Heart left ventricle (tissue), 16 donors: ENCODE data around the gene BICC1. TPM values are rescaled to one million over a fixed set of nuclear protein-coding genes. Genes with fewer than 3 reads are reported as not detected.

ENCODE experiments used
- ATAC-seq, 4 donors: fragments of 200-7000 bp; cut with Tn5 transposase; one replicate each; pipeline ENCODE4 v1.9.1; 2020 to 2022; ENCODE audit warnings: moderate library complexity in 4 of 4, mild to moderate bottlenecking in 3 of 4, moderate number of reproducible peaks in 1 of 4
- DNase-seq, 5 donors: peaks; one replicate each; pipeline ENCODE4 v3.0.0-alpha.2; 2020
- H3K27ac ChIP-seq, 12 donors: fragments of 200-600 bp; sonication (generic) in 4 of 12; one replicate each; pipeline versions ENCODE4 v1.5.0 to v1.8.0; 2016 to 2022; ENCODE audit warnings: mild to moderate bottlenecking in 2 of 12
- H3K27me3 ChIP-seq, 9 donors: fragments of 200-600 bp; sonication (generic) in 2 of 9; one replicate each; pipeline versions ENCODE4 v1.5.1 to v1.8.0; 2016 to 2022; ENCODE audit warnings: mild to moderate bottlenecking in 3 of 9
- H3K36me3 ChIP-seq, 9 donors: fragments of 200-600 bp; sonication (generic) in 2 of 9; one replicate each; pipeline versions ENCODE4 v1.5.0 to v1.8.0; 2018 to 2022; ENCODE audit warnings: mild to moderate bottlenecking in 2 of 9
- H3K4me1 ChIP-seq, 12 donors: fragments of 200-600 bp; sonication (generic) in 4 of 12; one replicate each; pipeline versions ENCODE4 v1.5.0 to v1.8.0; 2016 to 2022; ENCODE audit warnings: mild to moderate bottlenecking in 3 of 12
- H3K4me3 ChIP-seq, 12 donors: fragments of 200-600 bp; sonication (generic) in 4 of 12; one replicate each; pipeline versions ENCODE4 v1.5.0 to v1.8.0; 2017 to 2022; ENCODE audit warnings: mild to moderate bottlenecking in 9 of 12, moderate library complexity in 4 of 12
- H3K9me3 ChIP-seq, 12 donors: fragments of 200-600 bp; sonication (generic) in 4 of 12; one replicate each; pipeline versions ENCODE4 v1.5.0 to v1.8.0; 2016 to 2022; ENCODE audit warnings: mild to moderate bottlenecking in 1 of 12
- POLR2A ChIP-seq, 2 donors: fragments of 450-650 bp; IDR thresholded peaks; one replicate each; pipeline ENCODE4 v1.6.1; 2017; ENCODE audit warnings: antibody characterized with exemption in 2 of 2, mild to moderate bottlenecking in 2 of 2, moderate library complexity in 2 of 2
- WGBS, 4 donors: extraction: QIAGEN DNeasy Blood & Tissue Kit in 2 of 4; methylation state at CpG; one replicate each; pipeline versions ENCODE4 v1.1.5 to v1.1.7; 2013 to 2018; 5-methylcytosine and 5-hydroxymethylcytosine counted together
- intact Hi-C, 10 donors: fragments of 100-400 bp; cut with DNase I; formaldehyde crosslinking; loops; one replicate each; pipeline versions ENCODE4 v1.11.1 to v1.14.2; 2022
- polyA plus RNA-seq, 2 donors: library from polyadenylated mRNA; stranded (reverse); fragments of 200-250 nt; gene quantifications; one replicate each; pipeline ENCODE4 v1.2.3, GENCODE V29; 2013
- total RNA-seq, 9 donors: library from RNA; depleted of rRNA in 2 of 9; stranded (reverse); fragments of >200 nt in 2 of 9; fragmentation: NEBNext Ultra II Directional in 3 of 9; extraction: Animal tissue kit (Norgen Biotek cat#: 25700) in 3 of 9; gene quantifications; one replicate each; pipeline versions ENCODE4 v1.1.0 to v1.2.4, GENCODE V29; 2016 to 2023
- TF ChIP-seq, protein P1 (sequence below), 12 donors: fragments of 200-600 bp; sonication (generic) in 4 of 12; IDR thresholded peaks; one replicate each; pipeline versions ENCODE4 v1.5.0 to v1.8.0; 2018 to 2022; ENCODE audit warnings: antibody characterized with exemption in 12 of 12, mild to moderate bottlenecking in 5 of 12
- donor health status: ischemic (EF 13 %, LVEDD 7.1; RV severe dilation, severe dysfunction).
- donor health status: healthy with polysubstance abuse.
- donor health status: DM: no; HTN: yes; CAD: no.
- donor health status: DM: no; HTN: no; CAD: no.
- donor health status: ischemic (EF 25% LVEDD 6.9; RV normal size, moderate dysfunction).
- donor health status: ischemic (EF 25% LVEDD 5.7; RV mildly dilated, moderate dysfunction).
- donor health status: healthy.
- donor health status: DM: yes; HTN: yes; CAD: no.
- donor health status: ischemic (EF 35%, LVEDD 5.7; RV mildly dilated, moderate dysfunction).
- donor health status: nonischemic (EF 11% LVEDD 7.7; RV severe dilation, severe dysfunction).
- donor health status: DM: yes; HTN: yes; CAD: no.
- donor health status: PGD.
- donor health status: ischemic (EF 29% LVEDD 5.4; RV normal size, mild dysfunction).
- donor health status: nonischemic (EF 23%, LVEDD 6.1; RV moderate dilation, normal function).

Gene BICC1
- total and polyA plus RNA-seq, 11 donors, result 1.6 to 18.7 (median 4.8) TPM

DNA sequence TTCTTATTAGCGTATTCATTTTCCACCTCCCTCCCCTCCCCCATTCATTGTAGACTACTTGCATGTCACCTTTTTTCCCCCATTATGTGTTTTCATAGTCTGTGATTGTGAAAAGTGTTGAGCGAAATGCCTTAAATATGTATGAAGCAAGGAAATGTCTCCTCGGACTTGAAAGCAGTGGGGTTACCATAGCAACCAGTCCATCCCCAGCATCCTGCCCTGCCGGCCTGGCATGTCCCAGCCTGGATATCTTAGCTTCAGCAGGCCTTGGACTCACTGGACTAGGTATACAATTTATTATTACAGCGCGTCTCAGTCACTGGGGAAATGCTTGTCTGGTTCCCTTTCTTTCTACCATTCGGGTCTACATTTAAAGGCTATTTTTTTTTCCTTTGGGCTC, 283.6 kb downstream of the BICC1 start:
- intact Hi-C loops, result no loop called here
- H3K4me3 ChIP-seq, result no peak overlapping the region
- ATAC-seq (no peak), DNase-seq (no peak)
- TF ChIP-seq, protein P1, sequence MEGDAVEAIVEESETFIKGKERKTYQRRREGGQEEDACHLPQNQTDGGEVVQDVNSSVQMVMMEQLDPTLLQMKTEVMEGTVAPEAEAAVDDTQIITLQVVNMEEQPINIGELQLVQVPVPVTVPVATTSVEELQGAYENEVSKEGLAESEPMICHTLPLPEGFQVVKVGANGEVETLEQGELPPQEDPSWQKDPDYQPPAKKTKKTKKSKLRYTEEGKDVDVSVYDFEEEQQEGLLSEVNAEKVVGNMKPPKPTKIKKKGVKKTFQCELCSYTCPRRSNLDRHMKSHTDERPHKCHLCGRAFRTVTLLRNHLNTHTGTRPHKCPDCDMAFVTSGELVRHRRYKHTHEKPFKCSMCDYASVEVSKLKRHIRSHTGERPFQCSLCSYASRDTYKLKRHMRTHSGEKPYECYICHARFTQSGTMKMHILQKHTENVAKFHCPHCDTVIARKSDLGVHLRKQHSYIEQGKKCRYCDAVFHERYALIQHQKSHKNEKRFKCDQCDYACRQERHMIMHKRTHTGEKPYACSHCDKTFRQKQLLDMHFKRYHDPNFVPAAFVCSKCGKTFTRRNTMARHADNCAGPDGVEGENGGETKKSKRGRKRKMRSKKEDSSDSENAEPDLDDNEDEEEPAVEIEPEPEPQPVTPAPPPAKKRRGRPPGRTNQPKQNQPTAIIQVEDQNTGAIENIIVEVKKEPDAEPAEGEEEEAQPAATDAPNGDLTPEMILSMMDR (IDR thresholded peaks at IDR 0.05), result no peak
- TF ChIP-seq POLR2A (IDR thresholded peaks at IDR 0.05), result no peak
- peaks cover 0 to 15% (median 0%) of the 10 kb centered on the region in 12 donors for H3K4me1 ChIP-seq
- no peaks in the 10 kb centered on the region for H3K27me3 ChIP-seq
- H3K27ac ChIP-seq, result no peak overlapping the region
- WGBS, 4 donors, result 78 to 86% (median 80%) methylated on average over 7 of the region's 7 CpGs
- no peaks in the 10 kb centered on the region for H3K9me3 ChIP-seq
- peaks cover 0 to 40% (median 0%) of the 10 kb centered on the region in 9 donors for H3K36me3 ChIP-seq

DNA sequence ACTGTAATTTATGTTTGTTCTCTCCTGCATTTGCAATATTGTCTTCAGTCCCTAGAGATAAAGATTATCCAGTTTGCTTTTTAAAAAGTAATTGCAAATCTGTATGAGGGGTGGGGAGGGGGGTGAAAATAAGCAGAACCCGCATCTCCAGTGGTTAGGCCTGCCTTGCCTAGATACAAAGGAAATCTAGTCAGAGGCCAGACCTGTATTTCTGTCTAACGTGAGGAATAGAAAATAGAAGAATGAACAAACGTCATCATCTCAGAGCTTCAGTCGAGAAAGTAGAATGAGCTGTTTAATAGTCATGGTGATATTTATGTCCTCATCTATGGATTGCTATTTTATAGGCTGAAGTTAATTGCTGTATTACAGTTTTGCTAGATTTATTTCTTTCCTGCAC, 284.2 kb downstream of the BICC1 start:
- H3K4me1 ChIP-seq, result peaks cover 0 to 15% (median 0%) of the 10 kb centered on the region in 12 donors
- H3K27me3 ChIP-seq, result no peaks in the 10 kb centered on the region
- DNase-seq (no peak), ATAC-seq (no peak)
- intact Hi-C loops, result no loop called here
- H3K36me3 ChIP-seq, result peaks cover 0 to 46% (median 0%) of the 10 kb centered on the region in 9 donors
- TF ChIP-seq, protein P1 (IDR thresholded peaks at IDR 0.05), result no peak
- no peak for TF ChIP-seq POLR2A (IDR thresholded peaks at IDR 0.05)
- no peak overlapping the region for H3K4me3 ChIP-seq
- H3K27ac ChIP-seq, result no peak overlapping the region
- H3K9me3 ChIP-seq, result no peaks in the 10 kb centered on the region
- 36 to 69% (median 48%) methylated on average over 4 of the region's 4 CpGs for WGBS, 4 donors

DNA sequence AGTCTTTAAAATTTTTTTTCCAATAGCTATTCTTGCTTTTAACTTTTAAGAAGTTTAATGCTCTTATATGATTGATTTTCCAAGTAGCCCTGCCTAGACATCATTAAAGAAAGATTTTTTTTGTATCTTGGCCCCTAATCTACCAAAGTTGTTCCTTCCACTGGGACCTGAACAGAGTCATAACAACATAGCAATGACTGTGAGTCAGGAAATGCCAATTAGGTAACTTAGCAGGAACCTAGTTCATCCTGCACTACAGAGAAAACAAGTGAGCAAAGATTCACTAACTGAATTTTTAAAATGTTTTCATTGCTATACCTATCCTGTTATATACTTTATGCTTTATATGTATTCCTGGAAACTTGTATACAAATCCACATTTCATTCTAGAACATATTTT, 284.7 kb downstream of the BICC1 start:
- Histone ChIP-seq H3K27me3 (no peaks in the 10 kb centered on the region), H3K27ac (no peak overlapping the region), H3K4me3 (no peak overlapping the region), H3K4me1 (peaks cover 0 to 15% (median 0%) of the 10 kb centered on the region in 12 donors), H3K36me3 (peaks cover 0 to 51% (median 0%) of the 10 kb centered on the region in 9 donors), H3K9me3 (no peaks in the 10 kb centered on the region)
- ATAC-seq (no peak), DNase-seq (no peak)
- TF ChIP-seq, protein P1 (IDR thresholded peaks at IDR 0.05), result no peak
- intact Hi-C loops, result no loop called here

DNA sequence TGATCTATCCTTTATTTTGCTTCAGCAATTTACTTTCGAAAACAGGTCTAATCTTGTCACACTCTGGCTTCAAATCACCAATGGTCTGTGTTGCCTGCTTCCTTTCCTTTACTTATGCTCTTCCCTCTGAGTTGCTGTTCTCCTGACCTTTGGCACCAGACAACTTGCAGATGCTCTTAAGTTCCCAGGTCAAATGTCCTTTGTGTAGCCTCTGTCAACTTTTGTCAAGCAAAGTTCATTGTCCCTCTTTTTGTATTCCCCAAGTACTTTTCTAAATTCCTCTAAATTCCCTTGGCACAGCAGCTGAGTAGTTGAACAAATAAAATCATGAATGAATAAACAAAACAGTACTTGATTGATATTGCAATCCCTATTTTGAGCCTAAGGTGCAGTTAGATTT, 289.4 kb downstream of the BICC1 start:
- WGBS, 4 donors, result 64 to 80% (median 71%) methylated on average over 1 of the region's 1 CpG

More for the DNA sequence above, 289.4 kb downstream of the BICC1 start:
- intact Hi-C loops, result no loop called here
- H3K4me1 ChIP-seq, result peaks cover 0 to 7% (median 0%) of the 10 kb centered on the region in 12 donors
- no peak overlapping the region for H3K27ac ChIP-seq
- H3K27me3 ChIP-seq, result no peaks in the 10 kb centered on the region
- TF ChIP-seq POLR2A (IDR thresholded peaks at IDR 0.05), result no peak
- TF ChIP-seq, protein P1 (IDR thresholded peaks at IDR 0.05), result no peak
- DNase-seq, result no peak
- peaks cover 0 to 62% (median 0%) of the 10 kb centered on the region in 9 donors for H3K36me3 ChIP-seq
- H3K9me3 ChIP-seq, result no peaks in the 10 kb centered on the region
- no peak overlapping the region for H3K4me3 ChIP-seq
- ATAC-seq, result no peak
